Measurements from ENCODE around the gene GNG12. TPM values are rescaled to one million over a fixed set of nuclear protein-coding genes. Genes with fewer than 3 reads are reported as not detected.

GNG12 gene
- total and polyA plus RNA-seq, 2 experiments from 2014 or later: 265 to 309 TPM

GRCh38 chr1:67791261-67791660, 42.0 kb downstream of the GNG12 start:
- in situ Hi-C loops (cut with MboI): no loop called here
- Histone ChIP-seq H3K27me3 (replicated peaks; ENCODE audit: insufficient read depth) (no peaks in the 10 kb centered on the region), H3K4me1 (ENCODE audit: insufficient read depth) (peaks cover 72% of the 10 kb centered on the region), H3K9ac (peak overlapping the region; percentile 69), H3K4me3 (peak overlapping the region; percentile 48), H3K4me2 (ENCODE audit: unreplicated experiment) (peak overlapping the region; percentile 81), H3F3A (ENCODE audit: insufficient read depth) (peaks cover 62% of the 10 kb centered on the region), H3K36me3 (ENCODE audit: low read depth) (no peaks in the 10 kb centered on the region), H3K9me2 (ENCODE audit: insufficient read depth) (no peaks in the 10 kb centered on the region), H3K9me3 (ENCODE audit: low read depth) (no peaks in the 10 kb centered on the region), H3K27ac (peak overlapping the region; percentile 88), H2AFZ (no peak overlapping the region), H3K79me2 (ENCODE audit: insufficient read depth) (peaks cover 91% of the 10 kb centered on the region), H4K20me1 (ENCODE audit: insufficient read depth) (no peaks in the 10 kb centered on the region)
- peak; percentile 75 for DNase-seq
- WGBS, 2 experiments (ENCODE audit: low coverage in 1 of 2, low lambda C conversion rate in 2 of 2, missing lambda C conversion rate in 2 of 2): 0 to 9% methylated on average over 1 of the region's 1 CpG
- no peak for TF ChIP-seq EZH2 (IDR thresholded peaks at IDR 0.05; ENCODE audit: insufficient read depth, poor library complexity, severe bottlenecking)
- no peak for TF ChIP-seq EZH2phosphoT487 (IDR thresholded peaks at IDR 0.05; ENCODE audit: insufficient read depth, low read depth)

GRCh38 chr1:67790201-67790692, 43.0 kb downstream of the GNG12 start:
- TF ChIP-seq EZH2 (IDR thresholded peaks at IDR 0.05; ENCODE audit: insufficient read depth, poor library complexity, severe bottlenecking) (no peak), EZH2phosphoT487 (IDR thresholded peaks at IDR 0.05; ENCODE audit: insufficient read depth, low read depth) (no peak)
- Histone ChIP-seq H3K9ac (no peak overlapping the region), H3K9me2 (ENCODE audit: insufficient read depth) (no peaks in the 10 kb centered on the region), H3K27me3 (replicated peaks; ENCODE audit: insufficient read depth) (no peaks in the 10 kb centered on the region), H3K4me2 (ENCODE audit: unreplicated experiment) (no peak overlapping the region), H3F3A (ENCODE audit: insufficient read depth) (peaks cover 66% of the 10 kb centered on the region), H3K4me3 (no peak overlapping the region), H4K20me1 (ENCODE audit: insufficient read depth) (no peaks in the 10 kb centered on the region), H3K79me2 (ENCODE audit: insufficient read depth) (peaks cover 91% of the 10 kb centered on the region), H3K4me1 (ENCODE audit: insufficient read depth) (peaks cover 77% of the 10 kb centered on the region), H3K27ac (peak overlapping the region; percentile 88), H3K9me3 (ENCODE audit: low read depth) (no peaks in the 10 kb centered on the region), H3K36me3 (ENCODE audit: low read depth) (no peaks in the 10 kb centered on the region), H2AFZ (no peak overlapping the region)
- WGBS, 2 experiments (ENCODE audit: low coverage in 1 of 2, low lambda C conversion rate in 2 of 2, missing lambda C conversion rate in 2 of 2): 86 to 88% methylated on average over 7 of the region's 7 CpGs
- in situ Hi-C loops (cut with MboI): no loop called here
- DNase-seq: no peak

- peaks cover 63% of the 10 kb centered on the region for H3F3A ChIP-seq (ENCODE audit: insufficient read depth)
- H3K36me3 ChIP-seq (ENCODE audit: low read depth): no peaks in the 10 kb centered on the region
- TF ChIP-seq EZH2 (IDR thresholded peaks at IDR 0.05; ENCODE audit: insufficient read depth, poor library complexity, severe bottlenecking) (no peak), EZH2phosphoT487 (IDR thresholded peaks at IDR 0.05; ENCODE audit: insufficient read depth, low read depth) (no peak)
- no peak overlapping the region for H2AFZ ChIP-seq
- peaks cover 91% of the 10 kb centered on the region for H3K79me2 ChIP-seq (ENCODE audit: insufficient read depth)
- no peak overlapping the region for H3K27ac ChIP-seq
- H3K4me2 ChIP-seq (ENCODE audit: unreplicated experiment): no peak overlapping the region
- no peak overlapping the region for H3K4me3 ChIP-seq
- H3K9me3 ChIP-seq (ENCODE audit: low read depth): no peaks in the 10 kb centered on the region
- no peaks in the 10 kb centered on the region for H4K20me1 ChIP-seq (ENCODE audit: insufficient read depth)
- 95 to 97% methylated on average over 6 of the region's 6 CpGs for WGBS, 2 experiments (ENCODE audit: low coverage in 1 of 2, low lambda C conversion rate in 2 of 2, missing lambda C conversion rate in 2 of 2)
- in situ Hi-C loops (cut with MboI): no loop called here
- peaks cover 79% of the 10 kb centered on the region for H3K4me1 ChIP-seq (ENCODE audit: insufficient read depth)
- DNase-seq: no peak
- no peaks in the 10 kb centered on the region for H3K9me2 ChIP-seq (ENCODE audit: insufficient read depth)
- no peak overlapping the region for H3K9ac ChIP-seq
- H3K27me3 ChIP-seq (replicated peaks; ENCODE audit: insufficient read depth): no peaks in the 10 kb centered on the region
Observed at GRCh38 chr1:67789551-67789950, 43.7 kb downstream of the GNG12 start.

- Histone ChIP-seq H2AFZ (no peak overlapping the region), H3F3A (ENCODE audit: insufficient read depth) (peaks cover 57% of the 10 kb centered on the region), H4K20me1 (ENCODE audit: insufficient read depth) (no peaks in the 10 kb centered on the region), H3K4me3 (no peak overlapping the region), H3K9me2 (ENCODE audit: insufficient read depth) (no peaks in the 10 kb centered on the region), H3K79me2 (ENCODE audit: insufficient read depth) (peaks cover 86% of the 10 kb centered on the region), H3K27me3 (replicated peaks; ENCODE audit: insufficient read depth) (no peaks in the 10 kb centered on the region), H3K27ac (no peak overlapping the region), H3K9me3 (ENCODE audit: low read depth) (no peaks in the 10 kb centered on the region), H3K4me2 (ENCODE audit: unreplicated experiment) (no peak overlapping the region), H3K9ac (no peak overlapping the region), H3K36me3 (ENCODE audit: low read depth) (no peaks in the 10 kb centered on the region), H3K4me1 (ENCODE audit: insufficient read depth) (peaks cover 73% of the 10 kb centered on the region)
- TF ChIP-seq EZH2phosphoT487 (IDR thresholded peaks at IDR 0.05; ENCODE audit: insufficient read depth, low read depth) (no peak), EZH2 (IDR thresholded peaks at IDR 0.05; ENCODE audit: insufficient read depth, poor library complexity, severe bottlenecking) (no peak)
- in situ Hi-C loops (cut with MboI): no loop called here
- WGBS, 2 experiments (ENCODE audit: low coverage in 1 of 2, low lambda C conversion rate in 2 of 2, missing lambda C conversion rate in 2 of 2): 97% methylated on average over 7 of the region's 7 CpGs
- no peak for DNase-seq
Observed at GRCh38 chr1:67788904-67789303, 44.4 kb downstream of the GNG12 start.
